Measurements from ENCODE around the gene CALCOCO2.

Gene CALCOCO2, protein sequence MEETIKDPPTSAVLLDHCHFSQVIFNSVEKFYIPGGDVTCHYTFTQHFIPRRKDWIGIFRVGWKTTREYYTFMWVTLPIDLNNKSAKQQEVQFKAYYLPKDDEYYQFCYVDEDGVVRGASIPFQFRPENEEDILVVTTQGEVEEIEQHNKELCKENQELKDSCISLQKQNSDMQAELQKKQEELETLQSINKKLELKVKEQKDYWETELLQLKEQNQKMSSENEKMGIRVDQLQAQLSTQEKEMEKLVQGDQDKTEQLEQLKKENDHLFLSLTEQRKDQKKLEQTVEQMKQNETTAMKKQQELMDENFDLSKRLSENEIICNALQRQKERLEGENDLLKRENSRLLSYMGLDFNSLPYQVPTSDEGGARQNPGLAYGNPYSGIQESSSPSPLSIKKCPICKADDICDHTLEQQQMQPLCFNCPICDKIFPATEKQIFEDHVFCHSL

DNA sequence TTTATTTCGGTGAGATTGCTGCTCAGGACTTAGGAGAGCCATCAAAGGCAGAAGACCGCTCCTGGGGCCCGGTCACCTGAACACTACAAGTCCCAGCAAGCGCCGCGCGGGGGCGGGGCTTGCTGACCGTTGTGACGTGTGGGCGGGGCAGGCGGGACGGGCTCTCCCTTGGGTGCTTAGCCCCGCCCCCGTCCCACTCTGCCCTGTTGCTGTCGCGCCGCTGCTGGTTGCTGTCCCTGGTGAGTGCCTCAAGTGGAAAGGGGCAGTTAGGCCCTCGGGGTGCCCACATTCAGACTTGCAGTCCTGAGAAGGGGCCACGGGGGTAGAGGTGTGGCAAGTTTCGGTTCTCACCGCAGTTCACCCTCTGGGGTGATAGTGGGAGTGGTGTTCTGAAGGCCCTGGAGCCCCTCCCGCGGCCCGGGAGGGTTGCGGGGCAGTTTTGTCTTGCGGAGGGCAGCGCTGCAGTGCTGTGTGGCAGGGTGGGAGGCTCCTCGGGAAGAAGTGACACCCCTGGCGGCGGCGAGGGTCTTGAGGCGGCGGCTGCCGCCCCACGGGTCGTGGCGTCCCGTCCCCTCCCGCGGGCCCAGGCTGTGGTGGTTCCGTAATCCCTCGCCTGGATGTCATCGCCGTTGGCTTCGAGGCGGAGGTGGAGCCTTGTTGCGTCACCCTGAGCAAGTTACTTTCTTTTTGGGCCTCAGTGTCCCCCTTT is at the start of gene CALCOCO2:
CALCOCO2 (plus strand) TSS at position 196 of the 709 bp plus-strand sequence. CDS start 10,673 bp downstream, outside the sequence.
- in situ Hi-C loops (cut with MboI; ENCODE audit: low pct_unique_long_range_greater_than_20kb, low sequenced_read_pairs), result no loop called here
- peak; percentile 94 for DNase-seq

DNA sequence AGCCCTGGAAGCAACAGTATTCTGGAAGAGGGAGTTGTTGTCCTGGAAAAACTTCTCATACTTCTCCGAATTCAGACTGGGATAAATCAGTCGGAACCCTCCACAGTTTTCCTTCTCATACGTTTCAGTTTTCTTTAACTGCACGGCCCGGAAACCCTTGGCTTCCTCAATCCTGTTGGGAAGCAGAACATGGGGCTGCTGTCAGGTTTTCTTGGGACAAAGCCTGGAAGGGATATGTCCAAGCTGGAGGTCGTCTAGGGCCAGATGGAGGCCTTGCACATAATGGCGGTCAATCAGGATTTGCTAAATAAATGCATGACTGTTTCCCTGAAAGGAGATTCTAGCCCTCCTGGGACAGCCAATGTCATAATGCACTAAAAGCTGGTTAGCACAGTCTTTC is 43.0 kb upstream of the CALCOCO2 start:
- in situ Hi-C loops (cut with MboI; ENCODE audit: low pct_unique_long_range_greater_than_20kb, low sequenced_read_pairs), result loop anchor here (25.0 kb wide), 1 partner anchor 101 kb away; no protein-coding TSS in a partner anchor

DNA sequence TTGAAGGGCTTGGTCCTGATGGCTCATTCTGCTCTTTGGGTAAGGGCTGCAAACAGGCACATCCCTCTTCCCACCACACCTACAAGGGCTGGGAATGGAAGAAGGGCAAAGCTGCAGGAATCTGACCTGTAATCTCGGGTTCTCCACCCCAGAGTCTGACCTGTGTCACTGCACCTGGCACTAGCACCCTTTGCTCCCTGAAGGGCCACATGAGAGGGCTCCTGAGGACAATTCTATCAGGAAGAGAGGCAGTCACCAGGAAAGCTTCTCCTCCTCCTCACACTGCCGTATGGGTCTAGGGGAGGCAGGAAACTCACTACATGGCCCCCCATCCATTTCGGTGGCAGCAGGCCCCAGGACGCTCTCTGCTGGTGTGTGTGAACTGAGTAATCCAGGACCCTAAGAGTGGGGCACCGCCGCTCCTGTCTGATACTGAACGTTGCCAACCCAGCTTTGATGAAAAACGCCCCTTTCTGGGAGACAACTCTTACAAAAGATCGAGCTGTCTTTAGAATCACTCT is 40.2 kb upstream of the CALCOCO2 start:
- DNase-seq, result no peak
- in situ Hi-C loops (cut with MboI; ENCODE audit: low pct_unique_long_range_greater_than_20kb, low sequenced_read_pairs), result loop anchor here (25.0 kb wide), 1 partner anchor 103 kb away; no protein-coding TSS in a partner anchor

More for the DNA sequence above, 43.0 kb upstream of the CALCOCO2 start:
- no peak for DNase-seq

DNA sequence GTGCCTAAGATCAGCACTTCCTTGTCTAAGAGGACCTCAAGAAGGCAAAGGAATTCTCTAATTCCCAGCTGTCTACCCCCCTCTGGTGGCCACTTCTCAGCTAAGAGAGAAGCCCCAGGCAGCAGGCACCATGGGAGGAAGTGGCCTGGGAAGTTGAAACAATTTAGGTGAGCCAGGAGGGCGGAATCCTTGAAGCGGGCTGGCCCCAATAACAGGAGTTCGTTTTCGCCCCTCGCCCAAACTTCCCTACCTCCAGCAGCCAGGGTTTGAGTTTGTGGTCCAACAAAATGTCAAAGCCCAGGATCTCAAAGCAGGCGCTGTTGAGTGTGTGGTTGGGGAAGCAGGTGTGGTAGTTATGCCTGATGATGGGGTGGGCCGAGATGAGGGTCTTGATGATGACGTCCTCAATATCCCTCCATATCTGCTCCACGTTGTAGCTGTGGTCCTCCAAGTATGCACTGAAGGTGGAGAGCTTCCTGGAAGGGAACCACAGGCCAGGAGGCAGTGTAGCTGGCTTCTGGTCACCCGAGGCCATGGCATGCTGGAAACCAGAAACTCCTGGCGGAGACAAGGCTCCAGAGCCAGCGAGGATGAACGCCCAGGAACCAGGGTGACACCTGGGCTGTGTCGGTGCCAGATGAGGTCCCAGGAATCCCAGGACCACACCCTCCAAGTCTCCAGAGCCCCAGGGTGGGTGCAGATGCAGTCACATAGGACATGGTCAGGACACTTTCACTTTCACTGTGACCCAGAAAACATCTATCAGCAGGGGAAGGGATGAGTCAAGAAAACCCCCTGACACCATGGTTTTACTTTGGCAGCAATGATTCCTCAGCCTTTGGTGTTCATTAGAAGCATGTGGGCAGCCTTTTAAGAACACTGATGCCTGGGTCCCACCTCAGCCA is 39.5 kb upstream of the CALCOCO2 start:
- in situ Hi-C loops (cut with MboI; ENCODE audit: low pct_unique_long_range_greater_than_20kb, low sequenced_read_pairs), result loop anchor here (25.0 kb wide), 1 partner anchor 104 kb away; no protein-coding TSS in a partner anchor
- peak; percentile 84 for DNase-seq

DNA sequence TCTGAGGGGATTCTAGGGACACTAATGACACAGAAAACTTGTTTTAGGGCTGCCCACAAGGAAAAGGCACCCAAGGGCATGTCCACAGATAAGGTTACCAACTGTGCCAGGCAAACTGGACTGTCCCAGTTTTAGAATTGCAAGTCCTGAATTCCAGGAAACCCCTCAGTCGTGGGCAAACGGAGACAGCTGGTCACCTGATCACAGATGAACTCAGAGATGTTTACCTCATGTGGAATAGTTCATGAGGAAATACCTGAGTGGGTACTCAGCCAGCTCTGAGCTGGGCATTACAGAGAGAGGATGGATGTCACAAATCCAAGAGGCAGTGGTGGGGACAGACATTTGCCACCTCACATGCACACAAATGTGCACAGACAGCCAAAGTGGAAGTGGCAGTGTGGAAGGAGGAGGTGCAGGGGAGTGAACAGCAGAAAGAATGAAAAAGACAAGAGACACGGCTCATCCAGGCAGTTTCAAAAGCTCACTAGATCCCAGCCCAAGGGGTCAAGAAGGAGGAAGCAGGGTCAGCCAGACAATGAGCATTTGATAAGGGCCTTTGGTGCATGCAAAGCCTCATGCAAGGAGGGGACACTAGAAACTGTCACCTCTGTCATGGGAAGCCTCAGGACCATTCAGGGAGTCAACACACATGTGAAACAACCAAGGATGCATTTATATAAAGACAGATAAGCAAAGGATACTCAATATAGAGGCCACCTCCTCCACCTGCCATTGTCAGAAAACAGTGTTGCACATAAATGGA is 38.6 kb upstream of the CALCOCO2 start:
- in situ Hi-C loops (cut with MboI; ENCODE audit: low pct_unique_long_range_greater_than_20kb, low sequenced_read_pairs), result loop anchor here (25.0 kb wide), 1 partner anchor 105 kb away; no protein-coding TSS in a partner anchor
- DNase-seq, result no peak

DNA sequence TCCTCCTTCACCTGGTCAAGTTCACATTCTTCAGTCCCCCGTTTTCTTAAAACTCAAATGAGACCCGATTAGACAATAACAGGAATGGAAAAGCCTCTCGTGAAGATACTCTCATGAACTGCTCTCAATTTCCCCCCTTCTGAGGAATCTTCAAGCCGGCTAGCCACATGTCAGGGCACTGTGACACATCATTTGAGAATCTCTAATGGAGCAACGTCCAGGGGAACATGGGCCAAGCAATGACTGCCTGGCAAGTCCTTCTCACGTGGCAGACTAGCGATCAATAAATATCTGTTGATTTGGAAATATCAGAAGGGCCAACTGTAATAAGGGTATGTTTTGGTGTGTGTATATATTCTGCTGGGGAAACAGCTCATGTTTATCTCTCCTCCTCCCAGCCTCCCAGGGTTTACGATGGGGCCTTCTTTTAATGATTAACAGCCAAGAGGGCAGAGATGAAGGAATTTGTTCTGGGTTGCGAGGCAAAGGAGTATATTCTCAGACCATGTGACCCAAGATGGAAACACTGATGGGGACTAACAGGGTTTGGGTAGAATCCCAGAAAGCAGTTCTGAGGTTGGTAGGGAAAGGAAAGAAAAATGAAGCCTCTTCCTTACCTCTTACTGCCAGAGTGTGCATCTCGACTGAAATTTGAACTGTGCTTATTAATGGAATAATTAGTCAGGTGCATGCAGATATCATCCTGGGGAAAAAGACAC is 35.2 kb upstream of the CALCOCO2 start:
- in situ Hi-C loops (cut with MboI; ENCODE audit: low pct_unique_long_range_greater_than_20kb, low sequenced_read_pairs), result loop anchor here (25.0 kb wide), 1 partner anchor 108 kb away; no protein-coding TSS in a partner anchor
- DNase-seq, result no peak

DNA sequence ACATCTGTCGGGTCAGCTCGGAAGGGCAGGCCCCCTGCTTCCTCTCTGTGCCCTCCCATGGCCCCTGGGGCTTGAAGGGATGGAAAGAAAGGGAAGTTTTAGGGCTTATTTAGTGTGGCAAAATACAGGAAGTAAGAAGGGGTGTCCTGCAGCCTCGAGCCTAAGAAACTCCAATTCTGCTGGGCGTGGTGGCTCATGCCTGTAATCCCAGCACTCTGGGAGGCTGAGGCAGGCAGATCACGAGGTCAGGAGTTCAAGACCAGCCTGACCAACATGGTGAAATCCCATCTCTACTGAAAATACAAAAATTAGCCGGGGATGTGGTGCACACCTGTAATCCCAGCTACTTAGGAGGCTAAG is 34.7 kb upstream of the CALCOCO2 start:
- DNase-seq, result peak; percentile 29
- in situ Hi-C loops (cut with MboI; ENCODE audit: low pct_unique_long_range_greater_than_20kb, low sequenced_read_pairs), result loop anchor here (25.0 kb wide), 1 partner anchor 109 kb away; no protein-coding TSS in a partner anchor

DNA sequence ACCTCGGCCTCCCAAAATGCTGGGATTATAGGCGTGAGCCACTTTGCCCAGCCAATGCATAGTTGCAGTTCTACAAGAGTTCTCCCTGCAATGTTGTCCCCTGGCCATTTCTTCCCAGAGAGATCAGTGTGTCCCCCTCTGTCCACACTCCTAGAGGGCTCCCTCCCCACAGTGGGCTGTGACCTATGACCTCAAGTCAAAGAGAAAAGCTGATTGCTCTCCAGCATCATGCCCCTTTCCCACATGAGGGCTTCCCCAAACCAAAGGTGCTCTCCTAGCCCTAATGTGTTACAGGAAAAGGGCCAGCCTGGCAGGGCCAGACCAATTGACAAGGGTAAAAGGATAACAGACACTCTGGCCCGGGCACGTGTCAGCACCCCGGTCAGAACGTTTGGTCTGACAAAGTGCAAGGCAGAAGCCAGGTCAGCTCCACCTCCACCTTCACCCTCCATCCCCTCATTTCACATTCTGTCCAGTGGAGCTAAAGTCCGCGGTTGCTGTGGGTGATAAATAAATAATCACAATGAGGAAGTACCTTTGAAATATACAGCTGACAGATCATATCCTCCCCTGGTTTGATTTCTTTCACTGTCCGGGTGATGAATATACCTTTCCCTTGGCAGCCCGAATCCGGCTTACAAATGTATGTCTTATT is 31.6 kb upstream of the CALCOCO2 start:
- no peak for DNase-seq
- in situ Hi-C loops (cut with MboI; ENCODE audit: low pct_unique_long_range_greater_than_20kb, low sequenced_read_pairs), result loop anchor here (25.0 kb wide), 1 partner anchor 112 kb away; no protein-coding TSS in a partner anchor

DNA sequence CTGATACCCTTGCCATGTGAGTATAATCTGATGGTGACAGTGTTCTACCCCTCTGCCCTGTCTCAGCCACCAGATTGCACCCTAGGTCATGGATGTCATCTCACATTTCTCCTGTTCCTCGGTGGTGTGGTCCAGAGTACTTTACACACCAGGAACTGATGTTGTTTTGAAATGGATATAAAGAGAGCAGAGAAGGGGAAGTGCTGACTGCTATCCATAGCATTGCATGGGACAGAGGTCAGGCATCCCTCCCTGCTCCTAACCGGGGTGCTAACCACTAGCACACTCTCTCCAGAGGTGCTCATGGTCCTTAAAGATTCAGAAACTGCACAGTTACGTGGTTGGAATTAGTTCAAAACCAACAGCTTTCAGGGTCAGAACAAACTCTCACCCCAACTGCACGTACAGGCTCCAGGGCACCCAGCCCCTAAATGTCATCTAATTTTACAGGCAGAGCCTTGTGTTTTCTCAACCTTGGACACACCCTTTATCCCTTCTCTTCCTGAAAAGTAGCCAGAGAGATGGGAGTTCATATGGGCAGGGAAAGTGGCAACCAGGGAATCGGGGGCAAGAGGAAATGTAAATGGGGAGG is 30.1 kb upstream of the CALCOCO2 start:
- in situ Hi-C loops (cut with MboI; ENCODE audit: low pct_unique_long_range_greater_than_20kb, low sequenced_read_pairs), result no loop called here
- DNase-seq, result no peak

DNA sequence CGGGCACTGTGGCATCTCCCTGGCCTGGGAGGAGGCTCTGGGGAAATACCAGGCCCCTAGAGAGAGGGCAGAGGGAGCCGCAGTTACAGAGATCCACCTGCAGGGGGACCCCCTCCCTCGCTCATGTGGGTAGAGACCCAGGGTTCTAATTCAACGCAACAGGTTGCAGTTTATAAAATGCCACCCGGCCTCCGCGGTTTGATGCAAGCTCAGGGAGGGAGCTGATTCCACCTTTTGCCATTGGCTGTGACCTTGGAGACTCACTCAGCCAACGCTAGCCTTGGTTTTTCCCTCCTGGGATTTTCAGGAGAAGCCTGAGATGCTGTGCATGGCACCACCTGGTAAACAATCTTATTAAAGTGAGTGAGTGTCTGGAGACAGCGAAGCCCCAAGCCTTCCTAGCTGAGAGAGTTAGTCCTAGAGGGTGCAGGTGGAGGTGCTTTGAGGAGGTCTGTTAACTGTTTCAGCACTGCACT is 25.9 kb upstream of the CALCOCO2 start:
- in situ Hi-C loops (cut with MboI; ENCODE audit: low pct_unique_long_range_greater_than_20kb, low sequenced_read_pairs), result no loop called here
- peak; percentile 70 for DNase-seq

DNA sequence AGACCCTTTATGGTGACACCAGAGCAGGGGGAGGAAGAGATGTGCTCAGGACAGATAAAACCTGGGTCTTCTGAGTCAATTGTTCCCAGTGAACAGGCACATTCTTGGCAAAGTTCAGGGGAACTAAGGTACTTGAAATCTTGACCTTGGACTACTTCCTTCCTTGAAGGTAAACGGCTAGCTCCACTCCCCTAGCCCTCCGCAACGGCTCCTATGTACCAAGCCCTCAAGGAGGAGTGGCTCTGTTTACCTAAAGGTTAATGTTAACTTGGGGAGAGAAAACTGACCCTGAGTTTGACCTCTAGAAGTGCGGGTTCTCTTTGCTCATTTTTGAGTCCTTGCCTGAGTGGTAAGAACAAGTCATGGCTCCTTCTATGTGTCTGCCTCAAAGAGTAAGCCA is 21.7 kb upstream of the CALCOCO2 start:
- no peak for DNase-seq
- in situ Hi-C loops (cut with MboI; ENCODE audit: low pct_unique_long_range_greater_than_20kb, low sequenced_read_pairs), result no loop called here

DNA sequence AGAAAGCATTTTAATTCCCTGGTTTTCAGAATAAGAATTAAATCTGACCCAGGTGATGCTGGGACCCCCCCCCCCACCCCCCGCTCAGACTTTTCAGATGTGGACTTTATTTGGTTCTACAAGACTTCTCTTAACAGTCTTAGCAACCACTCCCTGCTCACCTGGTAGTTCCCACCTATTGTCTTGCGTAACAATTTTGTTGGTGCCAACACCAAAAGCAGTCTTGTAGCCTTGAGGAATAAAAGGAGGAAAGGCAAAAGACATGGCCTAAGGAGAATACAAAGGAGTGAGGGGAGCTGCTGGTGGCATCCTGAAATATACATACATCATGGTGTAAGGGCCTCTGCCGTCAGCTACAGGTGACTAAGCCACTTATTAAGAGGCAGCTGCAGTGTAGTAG is 18.8 kb upstream of the CALCOCO2 start:
- no peak for DNase-seq
- in situ Hi-C loops (cut with MboI; ENCODE audit: low pct_unique_long_range_greater_than_20kb, low sequenced_read_pairs), result loop anchor here (10.0 kb wide), 1 partner anchor 63 kb away; no protein-coding TSS in a partner anchor

DNA sequence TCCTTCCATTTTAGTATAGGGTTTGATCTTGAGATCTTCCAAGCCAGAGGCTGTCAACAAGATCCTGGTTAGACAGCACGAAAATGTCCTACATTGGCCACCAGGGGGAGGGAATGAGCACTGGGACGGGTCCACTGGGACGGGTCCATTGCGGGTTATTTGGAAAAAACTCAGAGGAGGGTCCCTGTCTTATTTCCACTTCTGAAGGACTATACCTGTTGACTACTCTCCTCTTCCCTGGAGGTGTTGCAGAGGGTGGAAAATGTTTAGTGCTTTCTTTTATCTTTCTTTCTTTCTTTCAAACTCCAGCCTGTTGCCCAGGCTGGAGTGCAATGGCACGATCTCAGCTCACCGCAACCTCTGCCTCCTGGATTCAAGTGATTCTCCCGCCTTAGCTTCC is 16.3 kb upstream of the CALCOCO2 start:
- DNase-seq, result peak; percentile 56
- in situ Hi-C loops (cut with MboI; ENCODE audit: low pct_unique_long_range_greater_than_20kb, low sequenced_read_pairs), result loop anchor here (10.0 kb wide), 1 partner anchor 60 kb away; no protein-coding TSS in a partner anchor

DNA sequence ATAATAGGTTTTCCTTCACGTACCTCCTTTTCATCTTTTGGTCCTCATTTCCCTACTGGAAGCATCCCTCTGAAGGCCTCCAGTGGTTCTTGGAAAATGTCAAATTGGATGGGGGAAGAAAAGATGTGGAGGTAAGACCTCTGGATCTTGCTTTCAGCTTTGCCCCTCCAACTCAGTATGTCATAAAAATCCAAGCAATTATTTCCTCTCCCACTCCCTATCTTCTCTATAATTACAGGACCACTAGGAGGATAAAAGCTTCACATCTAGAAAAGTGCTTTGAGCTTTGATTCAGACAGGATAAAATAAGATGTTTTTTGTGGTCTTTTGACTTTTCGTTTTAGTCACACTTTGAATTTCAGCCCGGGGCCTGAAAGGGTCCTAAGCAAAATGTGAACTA is 15.5 kb upstream of the CALCOCO2 start:
- no peak for DNase-seq
- in situ Hi-C loops (cut with MboI; ENCODE audit: low pct_unique_long_range_greater_than_20kb, low sequenced_read_pairs), result loop anchor here (10.0 kb wide), 1 partner anchor 59 kb away; no protein-coding TSS in a partner anchor

DNA sequence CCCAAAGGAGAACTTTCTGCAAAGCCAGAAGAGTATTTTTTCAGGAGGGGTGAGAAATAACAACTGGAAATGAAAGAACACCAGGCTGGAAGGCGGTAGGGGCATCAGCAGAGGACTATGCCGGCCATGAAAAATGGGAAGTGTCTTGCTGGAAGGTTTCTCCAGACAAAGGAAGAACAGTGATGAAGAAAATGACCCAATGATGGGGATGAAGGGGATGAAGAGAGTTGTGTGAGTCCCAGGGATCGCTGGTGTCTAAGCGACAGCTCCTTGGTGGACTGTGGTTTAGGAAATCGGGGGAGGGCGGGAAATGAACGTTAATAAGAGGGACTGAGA is 14.4 kb upstream of the CALCOCO2 start:
- no peak for DNase-seq
- in situ Hi-C loops (cut with MboI; ENCODE audit: low pct_unique_long_range_greater_than_20kb, low sequenced_read_pairs), result loop anchor here (10.0 kb wide), 1 partner anchor 58 kb away; no protein-coding TSS in a partner anchor

All from KBM-7 (cell line).